ENCODE results near the gene RALGPS2. TPM values are rescaled to one million over a fixed set of nuclear protein-coding genes. Genes with fewer than 3 reads are reported as not detected.

Gene RALGPS2
- total RNA-seq, 6 donors from 2014 or later: 6.2 to 23.9 (median 7.6) TPM

GRCh38 chr1:178953034-178953433 is 228.0 kb downstream of the RALGPS2 start:
- H3K27ac ChIP-seq: no peak overlapping the region
- ATAC-seq (ENCODE audit: low FRiP score in 2 of 2): peak in 1 of 2 donors; percentile 62
- no peaks in the 10 kb centered on the region for H3K27me3 ChIP-seq
- H3K4me3 ChIP-seq: no peak overlapping the region
- 49 to 60% methylated on average over 3 to 5 of the region's 5 CpGs for WGBS, 2 donors
- H3K36me3 ChIP-seq: no peaks in the 10 kb centered on the region
- peaks cover 0 to 4% (median 0%) of the 10 kb centered on the region in 4 donors for H3K4me1 ChIP-seq
- H3K9me3 ChIP-seq: no peaks in the 10 kb centered on the region
- TF ChIP-seq POLR2AphosphoS5 (IDR thresholded peaks at IDR 0.05) (no peak), POLR2A (IDR thresholded peaks at IDR 0.05) (no peak), EP300 (IDR thresholded peaks at IDR 0.05) (no peak), CTCF (IDR thresholded peaks at IDR 0.05) (no peak)
- DNase-seq: no peak

GRCh38 chr1:178953538-178954324 is 228.7 kb downstream of the RALGPS2 start:
- WGBS, 2 donors: 74 to 76% methylated on average over 18 to 23 of the region's 23 CpGs
- Histone ChIP-seq H3K4me3 (no peak overlapping the region), H3K27me3 (no peaks in the 10 kb centered on the region), H3K4me1 (peaks cover 0 to 4% (median 0%) of the 10 kb centered on the region in 4 donors), H3K9me3 (no peaks in the 10 kb centered on the region), H3K36me3 (no peaks in the 10 kb centered on the region), H3K27ac (no peak overlapping the region)
- ATAC-seq (ENCODE audit: low FRiP score in 2 of 2): peak in 1 of 2 donors; percentile 25
- DNase-seq: peak in 1 of 2 donors; percentile 46
- TF ChIP-seq CTCF (IDR thresholded peaks at IDR 0.05): no peak
- TF ChIP-seq EP300 (IDR thresholded peaks at IDR 0.05): no peak
- TF ChIP-seq POLR2AphosphoS5 (IDR thresholded peaks at IDR 0.05): no peak
- TF ChIP-seq POLR2A (IDR thresholded peaks at IDR 0.05): no peak

DNA sequence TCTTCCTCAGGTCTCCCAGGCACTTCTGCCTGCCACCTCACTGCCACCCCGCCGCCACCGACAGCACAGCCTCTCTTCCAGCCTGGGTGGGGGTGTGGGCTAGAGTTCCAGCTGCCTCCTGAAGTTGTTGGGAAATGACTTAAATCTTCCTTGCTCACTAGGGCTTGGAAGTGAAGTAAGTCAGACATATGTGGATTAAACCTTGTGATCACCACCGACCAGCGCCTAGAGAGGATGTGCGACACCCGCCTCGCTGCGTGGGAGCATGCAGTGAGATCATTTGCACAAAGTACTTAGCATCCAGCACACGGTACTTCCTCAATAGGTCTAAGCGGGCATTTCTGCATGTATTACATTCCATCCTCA is 229.3 kb downstream of the RALGPS2 start:
- Histone ChIP-seq H3K27ac (no peak overlapping the region), H3K9me3 (no peaks in the 10 kb centered on the region), H3K27me3 (no peaks in the 10 kb centered on the region), H3K4me1 (peaks cover 0 to 4% (median 0%) of the 10 kb centered on the region in 4 donors), H3K4me3 (no peak overlapping the region), H3K36me3 (no peaks in the 10 kb centered on the region)
- ATAC-seq (ENCODE audit: low FRiP score in 2 of 2) (no peak), DNase-seq (peak in 1 of 2 donors; percentile 46)
- WGBS, 2 donors: 87 to 88% methylated on average over 11 of the region's 11 CpGs
- TF ChIP-seq CTCF (IDR thresholded peaks at IDR 0.05): no peak
- TF ChIP-seq POLR2A (IDR thresholded peaks at IDR 0.05): no peak
- no peak for TF ChIP-seq EP300 (IDR thresholded peaks at IDR 0.05)
- TF ChIP-seq POLR2AphosphoS5 (IDR thresholded peaks at IDR 0.05): no peak

DNA sequence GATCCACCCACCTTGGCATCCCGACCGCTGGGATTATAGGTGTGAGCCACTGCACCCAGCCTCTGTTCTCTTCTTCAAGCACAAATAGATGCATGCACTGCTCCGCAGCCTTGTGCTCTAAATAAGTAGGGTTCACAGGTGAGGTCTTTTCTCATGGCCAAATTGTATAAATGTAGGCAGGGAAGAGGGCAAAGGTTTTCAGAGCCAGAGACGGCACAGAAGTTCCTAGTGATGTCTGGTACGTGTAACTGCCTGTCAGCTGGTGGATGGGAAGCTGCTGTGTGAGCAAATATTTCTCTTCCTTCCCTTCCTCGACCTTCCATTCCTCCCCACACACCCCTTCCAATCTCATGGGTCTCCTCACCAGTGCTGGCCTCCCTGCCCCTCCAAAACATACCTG is 229.9 kb downstream of the RALGPS2 start:
- no peak overlapping the region for H3K4me3 ChIP-seq
- H3K27me3 ChIP-seq: no peaks in the 10 kb centered on the region
- H3K9me3 ChIP-seq: no peaks in the 10 kb centered on the region
- no peaks in the 10 kb centered on the region for H3K36me3 ChIP-seq
- ATAC-seq (ENCODE audit: low FRiP score in 2 of 2) (no peak), DNase-seq (no peak)
- TF ChIP-seq CTCF (IDR thresholded peaks at IDR 0.05) (no peak), POLR2A (IDR thresholded peaks at IDR 0.05) (no peak), EP300 (IDR thresholded peaks at IDR 0.05) (no peak)
- H3K27ac ChIP-seq: no peak overlapping the region
- peaks cover 0 to 4% (median 0%) of the 10 kb centered on the region in 4 donors for H3K4me1 ChIP-seq
- WGBS, 2 donors: 59 to 70% methylated on average over 6 of the region's 6 CpGs

Measured in upper lobe of left lung (tissue), 6 donors.